Thoracic aorta (tissue), 2 donors: ENCODE data around the gene SEMA3G. TPM values are rescaled to one million over a fixed set of nuclear protein-coding genes. Genes with fewer than 3 reads are reported as not detected.

Experiments
- ATAC-seq: fragments of 150-250 bp; one replicate; pipeline ENCODE4 v1.8.0; 2017; ENCODE audit warnings: low read depth; ENCODE audit not compliant: insufficient number of reproducible peaks, low FRiP score
- DNase-seq: peaks from one replicate; pipeline ENCODE4 v3.0.0-alpha.2; 2020; ENCODE audit warnings: low spot score
- H3K27ac ChIP-seq, 2 donors: fragments of 200-600 bp; sonication (generic); 1 replicate in 1 of 2; 2 replicates in 1 of 2; pipeline ENCODE4 v1.5.1; 2016; ENCODE audit warnings: mild to moderate bottlenecking in 2 of 2, moderate library complexity in 2 of 2
- H3K27me3 ChIP-seq: fragments of 200-600 bp; sonication (generic); replicated peaks from 2 replicates; pipeline ENCODE4 v1.6.0; 2016; ENCODE audit warnings: mild to moderate bottlenecking; ENCODE audit not compliant: insufficient read depth
- H3K36me3 ChIP-seq: fragments of 200-600 bp; sonication (generic); one replicate; pipeline ENCODE4 v1.5.1; 2016
- H3K4me1 ChIP-seq, 2 donors: fragments of 200-600 bp; sonication (generic); 1 replicate in 1 of 2; 2 replicates in 1 of 2; pipeline versions ENCODE4 v1.5.1 to v1.6.0; 2016; ENCODE audit warnings: low read depth in 2 of 2, mild to moderate bottlenecking in 1 of 2; ENCODE audit not compliant: control insufficient read depth in 1 of 2
- H3K4me3 ChIP-seq: fragments of 200-600 bp; sonication (generic); 2 replicates; pipeline ENCODE4 v1.5.1; 2016; ENCODE audit warnings: mild to moderate bottlenecking
- H3K9me3 ChIP-seq: fragments of 200-600 bp; sonication (generic); 2 replicates; pipeline ENCODE4 v1.5.1; 2016
- CTCF ChIP-seq: fragments of 200-600 bp; sonication (generic); IDR thresholded peaks from one replicate; pipeline ENCODE4 v1.5.1; 2019; ENCODE audit warnings: antibody characterized with exemption
- total RNA-seq, 2 donors: library from RNA; depleted of rRNA; stranded (reverse); fragments of >200 nt; gene quantifications; one replicate each; pipeline versions ENCODE4 v1.1.0 to v1.2.3, GENCODE V29; 2016

The SEMA3G gene
- total RNA-seq, 2 donors from 2014 or later, result 16.8 to 18.1 TPM

DNA sequence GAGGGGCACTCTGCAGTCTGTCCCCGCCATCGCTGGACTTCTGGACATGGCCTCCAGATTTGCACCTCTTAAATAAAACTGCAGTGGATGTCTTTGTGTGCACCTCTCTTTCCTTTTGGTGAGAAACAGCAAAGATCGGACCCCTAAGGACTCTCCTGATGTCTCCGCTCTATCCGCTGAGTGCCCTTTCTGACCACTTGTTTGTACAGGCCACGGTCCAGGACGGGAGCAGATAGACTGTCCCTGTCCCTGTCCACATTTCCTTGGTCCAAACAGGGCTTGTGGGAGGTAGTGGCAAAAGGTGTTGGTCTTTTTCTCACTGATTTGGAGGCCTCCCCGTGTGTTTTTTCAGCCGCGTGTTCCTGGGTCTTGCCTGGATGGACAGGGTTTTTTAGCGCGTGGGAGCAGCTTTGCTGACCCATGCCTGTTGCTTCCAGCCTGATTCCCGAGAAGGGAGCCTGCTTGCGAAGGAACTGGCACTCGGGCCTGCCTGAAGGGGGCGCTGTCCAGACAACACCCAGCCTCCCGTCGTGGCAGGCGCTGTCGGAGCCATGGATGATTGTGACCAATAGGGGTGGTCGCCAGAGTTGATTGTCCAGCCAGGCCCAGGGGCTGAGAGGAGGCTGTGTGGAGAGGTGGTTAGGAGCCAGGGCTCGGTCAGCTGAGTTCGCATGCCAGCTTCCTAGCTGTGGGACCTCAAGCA is 37.1 kb upstream of the SEMA3G start:
- no peaks in the 10 kb centered on the region for H3K27me3 ChIP-seq
- no peak overlapping the region for H3K4me3 ChIP-seq
- H3K9me3 ChIP-seq, result no peaks in the 10 kb centered on the region
- TF ChIP-seq CTCF, result peak; percentile 34
- peaks cover 8 to 27% of the 10 kb centered on the region in 2 donors for H3K4me1 ChIP-seq
- peaks cover 68% of the 10 kb centered on the region for H3K36me3 ChIP-seq
- ATAC-seq, result no peak
- DNase-seq, result no peak
- H3K27ac ChIP-seq, result no peak overlapping the region

DNA sequence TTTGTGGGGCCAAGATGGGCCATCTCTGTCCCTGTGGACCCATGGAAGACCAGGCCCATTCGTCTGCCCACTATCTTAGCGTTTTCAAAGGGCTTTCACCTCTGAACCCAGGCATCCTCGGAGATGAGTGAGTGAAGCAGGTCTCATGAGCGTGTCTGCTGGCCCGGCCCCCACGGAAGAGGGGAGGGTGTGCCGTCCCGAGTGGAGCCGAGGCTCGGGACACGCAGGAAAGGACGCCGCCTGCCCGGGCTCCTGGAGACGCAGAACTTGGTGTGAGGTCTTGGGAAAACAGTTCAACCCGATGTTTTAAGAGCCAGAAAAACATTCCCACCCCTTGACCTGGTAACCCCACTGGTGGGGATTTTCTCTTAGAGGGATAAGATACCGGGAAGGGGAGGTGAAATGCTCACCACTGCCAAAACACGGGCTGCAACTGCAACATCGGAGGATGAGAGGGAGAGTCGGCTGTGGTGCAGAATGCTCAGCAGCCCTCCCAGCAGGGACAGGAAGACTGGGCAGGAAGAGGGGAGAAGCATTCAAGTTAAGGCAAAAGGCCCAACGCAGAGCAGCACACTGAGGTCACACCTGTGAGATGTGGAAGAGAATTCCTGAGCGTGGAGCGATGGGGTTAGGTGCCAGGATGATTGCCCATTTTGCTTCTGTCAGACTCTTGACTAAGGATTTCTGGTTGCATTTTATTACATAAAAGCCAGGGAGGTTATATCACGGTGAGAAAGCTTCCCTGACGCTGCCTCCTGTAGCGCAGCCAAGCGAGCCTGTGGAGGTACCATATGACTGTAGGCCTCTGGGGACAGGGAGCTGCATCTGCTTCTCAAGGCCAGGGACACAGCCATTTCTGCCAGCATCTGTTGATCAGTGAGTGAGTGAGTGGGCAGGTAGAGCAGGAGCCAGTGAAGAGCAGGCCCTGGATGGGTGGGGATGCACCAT is 36.1 kb upstream of the SEMA3G start:
- Histone ChIP-seq H3K4me1 (peaks cover 8 to 27% of the 10 kb centered on the region in 2 donors), H3K9me3 (no peaks in the 10 kb centered on the region), H3K36me3 (peaks cover 69% of the 10 kb centered on the region), H3K27me3 (no peaks in the 10 kb centered on the region), H3K4me3 (no peak overlapping the region), H3K27ac (no peak overlapping the region)
- TF ChIP-seq CTCF, result no peak
- DNase-seq, result no peak
- no peak for ATAC-seq

DNA sequence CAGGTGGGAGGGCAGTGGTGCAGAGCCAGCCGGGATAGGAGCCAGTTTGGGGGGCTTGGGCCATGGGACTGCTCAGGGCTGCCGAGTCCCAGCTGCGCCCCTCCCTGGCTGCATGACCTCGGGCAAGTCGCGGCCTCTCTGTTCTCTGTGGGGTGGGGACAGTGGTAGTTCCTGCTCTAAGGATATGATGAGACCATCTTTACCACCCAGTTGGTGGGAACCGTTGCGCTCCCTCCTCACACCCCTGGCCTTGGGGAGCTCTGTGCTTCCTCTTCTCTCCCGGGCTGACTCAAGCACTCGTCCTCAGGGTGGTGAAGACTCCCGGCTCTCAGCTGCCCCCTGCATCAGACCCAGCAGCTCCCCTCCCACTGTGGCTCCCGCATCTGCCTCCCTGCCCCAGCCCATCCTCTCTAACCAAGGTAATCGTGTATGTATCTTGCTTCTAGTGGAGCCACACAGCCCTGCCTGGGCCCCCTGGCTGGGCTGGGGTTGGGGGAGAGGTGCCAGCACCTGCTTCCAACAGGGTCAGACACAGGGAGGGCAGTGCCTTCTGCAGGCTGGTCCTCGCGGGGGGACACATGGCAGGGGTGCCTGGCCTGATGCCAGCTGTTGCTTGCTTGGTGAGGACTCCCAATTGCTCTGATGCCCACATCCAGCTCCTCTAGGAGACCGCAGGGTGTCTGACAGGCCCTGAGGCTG is 35.1 kb upstream of the SEMA3G start:
- peaks cover 8 to 25% of the 10 kb centered on the region in 2 donors for H3K4me1 ChIP-seq
- no peak overlapping the region for H3K27ac ChIP-seq
- DNase-seq, result no peak
- no peak for TF ChIP-seq CTCF
- peaks cover 73% of the 10 kb centered on the region for H3K36me3 ChIP-seq
- no peak for ATAC-seq
- H3K4me3 ChIP-seq, result no peak overlapping the region
- no peaks in the 10 kb centered on the region for H3K27me3 ChIP-seq
- H3K9me3 ChIP-seq, result no peaks in the 10 kb centered on the region

DNA sequence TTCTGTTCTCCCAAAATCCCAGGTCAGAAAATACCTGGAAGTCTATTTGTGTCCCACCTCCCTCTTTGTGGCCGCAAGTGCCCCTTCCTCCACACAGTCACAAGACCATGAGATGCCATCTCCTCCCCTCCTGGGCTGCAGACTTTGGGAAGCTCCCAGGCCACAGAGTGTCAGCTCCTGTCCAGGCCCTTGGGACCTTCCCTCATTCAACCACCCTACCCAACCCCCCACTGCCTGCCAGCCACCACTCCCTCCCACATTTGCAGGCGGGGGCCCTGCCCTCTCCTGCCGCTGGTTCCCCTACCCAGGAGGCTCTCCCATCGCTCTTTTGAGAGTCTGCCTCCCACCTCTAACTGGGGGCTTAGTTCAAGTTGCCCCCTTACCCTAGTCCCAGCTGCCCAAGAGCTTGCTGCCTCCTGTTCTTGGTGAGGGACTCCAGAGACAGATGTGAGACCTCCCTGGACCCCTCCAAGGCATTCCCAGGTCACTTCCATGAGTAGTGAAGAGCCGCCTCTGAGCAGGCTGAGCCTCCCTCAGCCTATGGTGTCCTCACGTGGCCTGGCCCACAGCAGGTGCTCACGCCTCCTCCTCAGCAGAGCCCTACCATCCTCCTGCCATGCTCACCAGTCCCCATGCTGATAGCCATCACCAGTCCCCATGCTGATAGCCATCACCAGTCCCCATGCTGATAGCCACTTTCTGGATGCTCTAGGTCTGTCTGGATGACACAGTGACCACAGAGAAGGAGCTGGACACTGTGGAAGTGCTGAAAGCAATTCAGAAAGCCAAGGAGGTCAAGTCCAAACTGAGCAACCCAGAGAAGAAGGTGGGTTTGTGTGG is 34.4 kb upstream of the SEMA3G start:
- H3K4me3 ChIP-seq, result no peak overlapping the region
- ATAC-seq, result no peak
- DNase-seq, result no peak
- peaks cover 79% of the 10 kb centered on the region for H3K36me3 ChIP-seq
- H3K4me1 ChIP-seq, result peaks cover 8 to 18% of the 10 kb centered on the region in 2 donors
- H3K9me3 ChIP-seq, result no peaks in the 10 kb centered on the region
- no peak for TF ChIP-seq CTCF
- no peak overlapping the region for H3K27ac ChIP-seq
- no peaks in the 10 kb centered on the region for H3K27me3 ChIP-seq
